ENCODE results near the gene BEX3. TPM values are rescaled to one million over a fixed set of nuclear protein-coding genes. Genes with fewer than 3 reads are reported as not detected.
A peak's percentile ranks its signal among the peaks of the same experiment; 100 is the strongest.

Gene BEX3
- total RNA-seq (100 to 1,000 TPM in 1 of 5 donors, 10 to 100 TPM in 3, 1 to 10 TPM in 1; 1.2 to 146 (median 28.6) TPM), polyA plus RNA-seq (100 to 1,000 TPM in 1 of 3 donors, 10 to 100 TPM in 2; 73.5 to 101 (median 94.7) TPM)
- long read RNA-seq, donor 1, transcript BEX3-201 (3 exons, 921 nt), result major isoform, 46 of 60 reads
- long read RNA-seq, donor 1, transcript BEX3-202 (2 exons, 753 nt), result minor isoform, 5 of 60 reads
- long read RNA-seq, donor 1, transcript BEX3-204 (3 exons, 913 nt), result minor isoform, 9 of 60 reads
- long read RNA-seq, donor 1, partial matches to known transcripts, result 0 of 60 reads
- long read RNA-seq, donor 1, other reads (novel, unspliced or antisense), result 0 of 60 reads
- long read RNA-seq, donor 2, transcript BEX3-204 (3 exons, 913 nt), result minor isoform, 27 of 120 reads
- long read RNA-seq, donor 2, transcript BEX3-202 (2 exons, 753 nt), result minor isoform, 7 of 120 reads
- long read RNA-seq, donor 2, transcript BEX3-201 (3 exons, 921 nt), result major isoform, 86 of 120 reads
- long read RNA-seq, donor 2, partial matches to known transcripts, result 0 of 120 reads
- long read RNA-seq, donor 2, other reads (novel, unspliced or antisense), result 0 of 120 reads
- long read RNA-seq, donor 3, transcript BEX3-204 (3 exons, 913 nt), result minor isoform, 19 of 86 reads
- long read RNA-seq, donor 3, transcript BEX3-202 (2 exons, 753 nt), result minor isoform, 6 of 86 reads
- long read RNA-seq, donor 3, transcript BEX3-201 (3 exons, 921 nt), result major isoform, 54 of 86 reads
- long read RNA-seq, donor 3, partial matches to known transcripts, result 0 of 86 reads
- long read RNA-seq, donor 3, other reads (novel, unspliced or antisense), result 7 of 86 reads
- long read RNA-seq, donor 4, transcript BEX3-201 (3 exons, 921 nt), result major isoform, 11 of 15 reads
- long read RNA-seq, donor 4, partial matches to known transcripts, result 0 of 15 reads
- long read RNA-seq, donor 4, other reads (novel, unspliced or antisense), result 0 of 15 reads
- long read RNA-seq, donor 5, transcript BEX3-201 (3 exons, 921 nt), result major isoform, 143 of 193 reads
- long read RNA-seq, donor 5, transcript BEX3-204 (3 exons, 913 nt), result minor isoform, 21 of 193 reads
- long read RNA-seq, donor 5, transcript BEX3-202 (2 exons, 753 nt), result minor isoform, 8 of 193 reads
- long read RNA-seq, donor 5, partial matches to known transcripts, result 7 of 193 reads
- long read RNA-seq, donor 5, other reads (novel, unspliced or antisense), result 13 of 193 reads
- long read RNA-seq, donor 6, transcript BEX3-204 (3 exons, 913 nt), result minor isoform, 51 of 300 reads
- long read RNA-seq, donor 6, transcript BEX3-202 (2 exons, 753 nt), result minor isoform, 11 of 300 reads
- long read RNA-seq, donor 6, transcript BEX3-201 (3 exons, 921 nt), result major isoform, 227 of 300 reads
- long read RNA-seq, donor 6, partial matches to known transcripts, result 0 of 300 reads
- long read RNA-seq, donor 6, other reads (novel, unspliced or antisense), result 11 of 300 reads
- long read RNA-seq, donor 7, transcript BEX3-204 (3 exons, 913 nt), result minor isoform, 32 of 152 reads
- long read RNA-seq, donor 7, transcript BEX3-202 (2 exons, 753 nt), result minor isoform, 5 of 152 reads
- long read RNA-seq, donor 7, transcript BEX3-201 (3 exons, 921 nt), result major isoform, 106 of 152 reads
- long read RNA-seq, donor 7, partial matches to known transcripts, result 0 of 152 reads
- long read RNA-seq, donor 7, other reads (novel, unspliced or antisense), result 7 of 152 reads
- long read RNA-seq, donor 8, transcript BEX3-204 (3 exons, 913 nt), result minor isoform, 27 of 157 reads
- long read RNA-seq, donor 8, transcript BEX3-201 (3 exons, 921 nt), result major isoform, 110 of 157 reads
- long read RNA-seq, donor 8, transcript BEX3-202 (2 exons, 753 nt), result minor isoform, 13 of 157 reads
- long read RNA-seq, donor 8, partial matches to known transcripts, result 7 of 157 reads
- long read RNA-seq, donor 8, other reads (novel, unspliced or antisense), result 0 of 157 reads
- long read RNA-seq, donor 9, transcript BEX3-201 (3 exons, 921 nt), result major isoform, 147 of 198 reads
- long read RNA-seq, donor 9, transcript BEX3-202 (2 exons, 753 nt), result minor isoform, 11 of 198 reads
- long read RNA-seq, donor 9, transcript BEX3-204 (3 exons, 913 nt), result minor isoform, 30 of 198 reads
- long read RNA-seq, donor 9, partial matches to known transcripts, result 10 of 198 reads
- long read RNA-seq, donor 9, other reads (novel, unspliced or antisense), result 0 of 198 reads
- long read RNA-seq, donor 10, transcript BEX3-204 (3 exons, 913 nt), result minor isoform, 10 of 45 reads
- long read RNA-seq, donor 10, transcript BEX3-201 (3 exons, 921 nt), result major isoform, 26 of 45 reads
- long read RNA-seq, donor 10, partial matches to known transcripts, result 0 of 45 reads
- long read RNA-seq, donor 10, other reads (novel, unspliced or antisense), result 6 of 45 reads

GRCh38 chrX:103376118-103376978, at the start of gene BEX3:
Gene BEX3, plus strand, starts transcription at chrX:103376538. Its CDS starts 984 bp downstream, at chrX:103377522.
- Histone ChIP-seq H3K27ac (peak within 1 kb of the TSS; percentile 47 to 88 (median 78)), H3K27me3 (peaks cover 0 to 9% (median 0%) of the 10 kb centered on the region in 3 donors), H3K36me3 (no peaks in the 10 kb centered on the region), H3K4me3 (peak within 1 kb of the TSS; percentile 67 to 69 (median 68)), H3K9me3 (no peaks in the 10 kb centered on the region), H3K4me1 (peaks cover 0 to 4% (median 0%) of the 10 kb centered on the region in 4 donors)
- WGBS, 5 donors, result 3 to 35% (median 14%) methylated on average over 13 to 61 of the region's 62 CpGs
- intact Hi-C loops (cut with DNase I; ENCODE audit: low total_unique reads), result no loop called here
- peak; percentile 66 to 92 for DNase-seq
- TF ChIP-seq POLR2AphosphoS5 (IDR thresholded peaks at IDR 0.05), result peak; percentile 40 to 74 (median 64)
- TF ChIP-seq POLR2A (IDR thresholded peaks at IDR 0.05), result no peak

- no peak for TF ChIP-seq POLR2AphosphoS5 (IDR thresholded peaks at IDR 0.05)
- no peak for TF ChIP-seq EP300 (IDR thresholded peaks at IDR 0.05)
- TF ChIP-seq POLR2A (IDR thresholded peaks at IDR 0.05), result no peak
- no peak for TF ChIP-seq CTCF (IDR thresholded peaks at IDR 0.05)
- intact Hi-C loops (cut with DNase I; ENCODE audit: low total_unique reads), result loop anchor here (10.0 kb wide), 1 partner anchor 135 kb away; no protein-coding TSS in a partner anchor
- H3K27me3 ChIP-seq, result peaks cover 0 to 9% (median 0%) of the 10 kb centered on the region in 3 donors
- peak in 1 of 2 donors; percentile 85 for DNase-seq
- H3K27ac ChIP-seq, result peak within 1 kb of the TSS in 1 of 5 donors; percentile 52
- 34 to 47% (median 44%) methylated on average over 8 to 11 of the region's 11 CpGs for WGBS, 5 donors
- no peaks in the 10 kb centered on the region for H3K36me3 ChIP-seq
- peak within 1 kb of the TSS; percentile 22 to 32 (median 28) for H3K4me3 ChIP-seq
- H3K9me3 ChIP-seq, result no peaks in the 10 kb centered on the region
- no peaks in the 10 kb centered on the region for H3K4me1 ChIP-seq
These were observed 46.3 kb upstream of the BEX3 start, which contains the start of gene TCEAL7 for GRCh38 chrX:103329991-103330390. Gene TCEAL7, plus strand, starts transcription at chrX:103330239. Its CDS starts 1,165 bp downstream, at chrX:103331404.

- H3K27me3 ChIP-seq, result peaks cover 0 to 9% (median 0%) of the 10 kb centered on the region in 3 donors
- H3K4me3 ChIP-seq, result peak overlapping the region; percentile 22 to 32 (median 28)
- H3K36me3 ChIP-seq, result no peaks in the 10 kb centered on the region
- no peak for TF ChIP-seq POLR2AphosphoS5 (IDR thresholded peaks at IDR 0.05)
- TF ChIP-seq POLR2A (IDR thresholded peaks at IDR 0.05), result no peak
- TF ChIP-seq EP300 (IDR thresholded peaks at IDR 0.05), result no peak
- no peak for TF ChIP-seq CTCF (IDR thresholded peaks at IDR 0.05)
- intact Hi-C loops (cut with DNase I; ENCODE audit: low total_unique reads), result loop anchor here (10.0 kb wide), 1 partner anchor 134 kb away; no protein-coding TSS in a partner anchor
- DNase-seq, result peak in 1 of 2 donors; percentile 60
- H3K4me1 ChIP-seq, result no peaks in the 10 kb centered on the region
- WGBS, 5 donors, result 30 to 39% (median 34%) methylated on average over 20 to 21 of the region's 21 CpGs
- peak overlapping the region in 1 of 5 donors; percentile 52 for H3K27ac ChIP-seq
- H3K9me3 ChIP-seq, result no peaks in the 10 kb centered on the region
These were observed 45.6 kb upstream of the BEX3 start for GRCh38 chrX:103330681-103331288.
